HepG2 (cell line): Measurements from ENCODE around the gene SH3GL1. TPM values are rescaled to one million over a fixed set of nuclear protein-coding genes. Genes with fewer than 3 reads are reported as not detected.

Experiments used
- AGO2 ChIP-seq: fragments of 200-400 bp; formaldehyde crosslinking; optimal IDR thresholded peaks from 2 replicates; pipeline ENCODE3; 2017; ENCODE audit warnings: mild to moderate bottlenecking, low read depth, low read length, moderate library complexity
- ATF2 ChIP-seq: sonication (generic); formaldehyde crosslinking; IDR thresholded peaks from 2 replicates; pipeline ENCODE4 v1.4.0; 2020; ENCODE audit warnings: missing genetic modification reagents
- CEBPB ChIP-seq: IDR thresholded peaks from 2 replicates; pipeline ENCODE4 v1.6.1; 2011; ENCODE audit warnings: low read depth, low read length, improper control_type of control experiment, borderline replicate concordance
- E2F1 ChIP-seq: sonication (generic); formaldehyde crosslinking; IDR thresholded peaks from 2 replicates; pipeline ENCODE4 v1.5.0; 2020; ENCODE audit warnings: missing genetic modification reagents
- GABPA ChIP-seq, 2 experiments: IDR thresholded peaks; 2 replicates each; pipeline ENCODE4 v1.6.1; 2011 to 2016; ENCODE audit warnings: low read depth in 2 of 2, low read length in 1 of 2, missing biosample characterization in 1 of 2, missing genetic modification characterization in 1 of 2
- NONO ChIP-seq, 2 experiments: fragments of 450-650 bp in 1 of 2; sonication (generic) in 1 of 2; formaldehyde crosslinking in 1 of 2; IDR thresholded peaks in 1 of 2; conservative IDR thresholded peaks in 1 of 2; 2 replicates each; pipeline versions ENCODE4 v1.6.1 to v1.8.0; 2017 to 2022; ENCODE audit warnings: mild to moderate bottlenecking in 1 of 2, missing genetic modification reagents in 1 of 2, moderate library complexity in 1 of 2
- RBFOX2 ChIP-seq: fragments of 200-400 bp; formaldehyde crosslinking; IDR thresholded peaks from 2 replicates; pipeline ENCODE4 v1.6.1; 2017; ENCODE audit warnings: low read depth, mild to moderate bottlenecking, low read length
- TBX3 ChIP-seq: fragments of 450-650 bp; IDR thresholded peaks from 2 replicates; pipeline ENCODE4 v1.6.1; 2017; ENCODE audit warnings: antibody characterized with exemption, mild to moderate bottlenecking, inconsistent platforms, borderline replicate concordance
- TCF12 ChIP-seq, 2 experiments: fragments of 450-650 bp in 1 of 2; sonication (generic) in 1 of 2; formaldehyde crosslinking in 1 of 2; IDR thresholded peaks; 2 replicates each; pipeline versions ENCODE4 v1.6.1 to v1.8.0; 2017 to 2022; ENCODE audit warnings: antibody characterized with exemption in 1 of 2, mild to moderate bottlenecking in 1 of 2, missing genetic modification reagents in 1 of 2, moderate library complexity in 1 of 2
- TRIM22 ChIP-seq: fragments of 450-650 bp; IDR thresholded peaks from 2 replicates; pipeline ENCODE4 v1.6.1; 2017
- ZBTB14 ChIP-seq: sonication (generic); formaldehyde crosslinking; IDR thresholded peaks from 2 replicates; pipeline ENCODE4 v1.4.0; 2020; ENCODE audit warnings: missing genetic modification reagents
- ZHX1 ChIP-seq: sonication (generic); formaldehyde crosslinking; IDR thresholded peaks from 2 replicates; pipeline ENCODE4 v1.8.1; 2022; ENCODE audit warnings: low read depth, mild to moderate bottlenecking, missing genetic modification reagents
- ZNF18 ChIP-seq: sonication (generic); formaldehyde crosslinking; IDR thresholded peaks from 2 replicates; pipeline ENCODE4 v1.8.0; 2022; ENCODE audit warnings: mild to moderate bottlenecking, missing genetic modification reagents; ENCODE audit not compliant: insufficient replicate concordance
- ZNF275 ChIP-seq: sonication (generic); formaldehyde crosslinking; IDR thresholded peaks from 2 replicates; pipeline ENCODE4 v1.8.0; 2022; ENCODE audit warnings: missing genetic modification reagents, mild to moderate bottlenecking, inconsistent platforms, borderline replicate concordance
- ZSCAN29 ChIP-seq: sonication (generic); formaldehyde crosslinking; conservative IDR thresholded peaks from 2 replicates; pipeline ENCODE4 v1.4.0; 2020; ENCODE audit warnings: mild to moderate bottlenecking, missing genetic modification reagents
- polyA plus RNA-seq, 8 experiments: library from polyadenylated mRNA; depleted of rRNA in 3 of 8; stranded (reverse) in 7 of 8; unstranded in 1 of 8; fragments of >200 nt; fragmentation: Illumina TruSeq in 4 of 8; extraction: Trizol in 4 of 8; gene quantifications; 2 replicates each; pipeline versions ENCODE4 v1.2.1 to v1.2.3, GENCODE V29; 2011 to 2016; ENCODE audit warnings: low read depth in 4 of 8, missing spikeins in 1 of 8, mixed read lengths in 1 of 8; ENCODE audit not compliant: insufficient read depth in 1 of 8
- total RNA-seq, 5 experiments: library from RNA; depleted of rRNA; stranded (reverse); fragments of >200 nt; fragmentation: Illumina TruSeq; extraction: Trizol; gene quantifications; 2 replicates each; pipeline ENCODE4 v1.2.3, GENCODE V29; 2016; ENCODE audit warnings: low read depth in 1 of 5

Gene SH3GL1
- total and polyA plus RNA-seq, 2 of the 13 experiments (the other 11 are each of a cell fraction or from before 2014, with no cell fraction given): 33.0 to 45.1 TPM

GRCh38 chr19:4359627-4360000 lies 40.7 kb downstream of the SH3GL1 start (continued):
- TF ChIP-seq ATF2 (CRISPR knock-in tag) (no peak), ZNF18 (CRISPR knock-in tag) (no peak), ZNF275 (CRISPR knock-in tag) (no peak), TRIM22 (no peak), TBX3 (no peak), ZHX1 (CRISPR knock-in tag) (no peak), GABPA (IDR thresholded peaks at IDR 0.05; ENCODE audit: low read depth, low read length) (no peak), GABPA (CRISPR knock-in tag; IDR thresholded peaks at IDR 0.05; ENCODE audit: low read depth) (no peak), RBFOX2 (peak; percentile 47; the same call in 1 of the 2 replicates), TCF12 (IDR thresholded peaks at IDR 0.05) (no peak), TCF12 (CRISPR knock-in tag; IDR thresholded peaks at IDR 0.05) (no peak), NONO (IDR thresholded peaks at IDR 0.05) (no peak), NONO (CRISPR knock-in tag; conservative IDR thresholded peaks at IDR 0.05) (no peak), E2F1 (CRISPR knock-in tag) (no peak), ZBTB14 (CRISPR knock-in tag) (no peak), AGO2 (peak; percentile 90), CEBPB (no peak), ZSCAN29 (CRISPR knock-in tag) (no peak)
